GM18868 (cell line): ENCODE measurements around the gene FBXO38.
"Not testable (repeated sequence)": the region's sequence is repeated elsewhere in the genome, so short reads cannot be mapped to it uniquely, and the experiment has no call there.

ENCODE experiments used
- ATAC-seq: cut with Tn5 transposase; IDR thresholded peaks from one replicate; pipeline ENCODE4 v1.9.1; 2021; ENCODE audit warnings: mild to moderate bottlenecking, moderate library complexity; ENCODE audit not compliant: unreplicated experiment

Gene FBXO38

DNA sequence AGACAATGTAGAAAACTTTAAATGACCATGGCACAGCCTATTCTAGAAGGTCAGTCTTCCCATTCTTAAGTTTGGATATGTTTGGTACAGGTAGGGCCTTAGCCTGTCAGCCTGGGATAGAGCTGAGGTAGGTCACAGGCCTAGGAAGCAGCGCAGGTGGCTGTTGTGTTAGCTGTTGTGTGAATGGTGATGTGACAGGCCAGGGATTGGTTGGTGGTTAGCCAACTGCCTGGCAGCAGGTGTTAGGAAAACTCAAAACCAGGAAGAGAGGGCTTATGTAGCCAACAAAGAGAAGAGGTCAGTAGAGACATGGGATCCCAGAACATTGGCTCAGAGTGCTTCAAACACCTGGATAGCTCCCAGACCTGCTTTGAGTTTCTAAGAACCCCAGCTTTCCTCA lies 84.2 kb downstream of the FBXO38 start:
- ATAC-seq = no peak

DNA sequence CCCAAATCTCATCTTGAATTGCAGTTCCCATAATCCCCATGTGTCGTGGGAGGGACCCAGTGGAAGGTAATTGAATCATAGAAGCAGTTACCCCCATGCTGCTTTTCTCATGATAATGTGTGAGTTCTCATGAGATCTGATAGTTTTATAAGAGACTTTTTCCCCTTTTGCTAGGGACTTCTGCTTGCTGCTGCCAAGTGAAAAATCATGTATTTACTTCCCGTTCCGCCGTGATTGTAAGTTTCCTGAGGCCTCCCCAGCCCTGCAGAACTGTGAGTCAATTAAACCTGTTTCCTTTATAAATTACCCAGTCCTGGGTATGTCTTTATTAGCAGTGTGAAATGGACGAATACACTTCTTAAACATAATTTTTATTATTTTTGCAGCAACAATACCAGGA lies 85.0 kb downstream of the FBXO38 start:
- not testable (repeated sequence) for ATAC-seq

DNA sequence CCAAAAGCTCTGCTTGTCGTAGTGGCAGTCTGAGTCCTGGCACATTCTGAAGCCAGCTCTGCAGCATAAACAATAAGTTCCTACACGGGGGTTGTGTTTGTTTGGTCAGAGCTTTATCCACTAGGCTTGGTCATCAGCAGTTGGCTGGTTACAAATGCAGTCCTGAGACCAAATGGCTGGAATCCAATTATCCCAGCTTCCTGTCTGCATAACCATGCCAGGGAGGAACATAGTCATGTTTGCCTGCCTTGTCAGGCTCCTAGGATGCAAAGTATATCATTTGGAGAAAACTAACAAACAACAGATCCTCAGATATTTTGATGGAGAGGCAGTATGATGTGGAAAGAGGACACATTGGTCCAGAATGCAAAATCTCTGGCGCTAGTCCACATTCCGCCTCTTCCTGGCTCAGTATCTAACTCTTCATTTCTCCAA lies 85.8 kb downstream of the FBXO38 start:
- no peak for ATAC-seq

DNA sequence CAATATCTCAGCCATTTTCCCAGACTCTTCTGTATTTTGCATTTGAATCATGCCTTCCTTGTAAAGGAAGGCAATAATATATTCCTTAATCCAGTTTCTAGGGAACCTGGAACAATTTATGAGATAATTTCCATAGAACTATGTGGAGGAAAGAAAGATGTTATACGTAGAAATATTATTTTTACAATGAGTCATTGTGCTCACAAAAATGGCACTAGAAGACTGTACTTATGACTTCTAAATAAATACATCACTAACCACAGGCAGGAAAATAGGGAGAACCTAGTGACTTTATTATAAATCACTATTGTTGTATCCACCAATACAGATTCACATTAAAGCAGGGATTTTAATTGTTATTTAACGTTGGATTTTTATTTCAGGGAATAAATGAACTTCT lies 87.6 kb downstream of the FBXO38 start:
- ATAC-seq = no peak

DNA sequence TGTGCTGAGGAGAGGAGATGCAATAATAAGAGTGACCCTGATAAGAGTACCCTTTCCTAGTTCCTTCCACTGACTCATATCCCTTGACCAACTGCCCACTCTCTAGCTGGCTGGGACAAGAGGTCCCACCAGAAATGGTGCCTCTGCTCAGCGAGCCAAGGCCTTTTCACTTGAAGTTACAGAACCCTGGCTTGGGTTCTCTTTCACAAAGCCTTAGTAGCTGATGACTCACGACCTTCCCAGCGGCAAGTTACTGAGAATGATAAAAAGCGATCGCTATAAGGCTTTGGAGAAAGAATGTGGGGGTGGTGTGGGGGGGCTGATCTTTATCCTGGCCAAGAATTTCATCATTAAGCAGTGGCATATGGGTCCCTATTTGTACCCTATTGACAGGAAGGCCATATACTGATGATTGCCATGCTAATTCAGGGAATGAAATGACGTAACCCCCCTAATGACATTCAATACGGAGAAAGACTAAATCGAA lies 90.3 kb downstream of the FBXO38 start:
- ATAC-seq = no peak

DNA sequence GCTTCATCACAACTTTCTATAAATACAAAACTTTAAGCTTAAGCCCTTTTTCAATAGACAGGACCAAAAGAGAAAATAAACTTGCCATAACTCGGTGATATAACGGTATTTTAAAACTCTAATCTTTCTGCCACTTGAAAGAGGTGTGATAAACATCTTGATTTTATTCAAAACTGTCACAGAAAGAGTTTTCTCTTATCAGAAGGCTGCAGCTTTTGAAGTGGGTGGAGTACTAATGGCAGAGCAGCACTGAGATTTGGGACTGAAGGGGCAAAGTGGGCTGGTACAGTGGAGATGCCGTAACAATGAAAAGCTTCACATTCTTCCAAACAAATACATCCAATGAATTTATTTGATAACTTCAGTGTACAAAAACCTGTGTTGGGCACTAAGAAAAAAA lies 92.5 kb downstream of the FBXO38 start:
- no peak for ATAC-seq

DNA sequence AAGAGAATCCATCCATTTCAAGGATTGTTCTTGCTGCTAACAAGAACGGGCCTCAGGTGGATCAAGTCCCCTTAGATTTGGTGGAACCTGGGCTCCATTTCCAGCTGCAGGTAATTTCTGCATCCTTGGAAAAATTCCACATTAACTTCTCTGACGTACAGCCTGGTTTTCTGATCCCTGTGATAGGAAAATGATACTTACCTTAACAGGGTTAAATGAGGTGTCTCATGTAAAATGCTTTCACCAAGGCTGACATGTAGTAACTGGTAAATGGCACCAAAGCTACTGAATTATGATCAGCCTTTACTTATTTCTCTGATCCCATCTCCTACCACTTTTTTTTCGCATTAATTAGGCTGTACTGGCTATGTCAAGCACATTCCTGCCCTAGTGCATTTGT lies 93.7 kb downstream of the FBXO38 start:
- no peak for ATAC-seq

DNA sequence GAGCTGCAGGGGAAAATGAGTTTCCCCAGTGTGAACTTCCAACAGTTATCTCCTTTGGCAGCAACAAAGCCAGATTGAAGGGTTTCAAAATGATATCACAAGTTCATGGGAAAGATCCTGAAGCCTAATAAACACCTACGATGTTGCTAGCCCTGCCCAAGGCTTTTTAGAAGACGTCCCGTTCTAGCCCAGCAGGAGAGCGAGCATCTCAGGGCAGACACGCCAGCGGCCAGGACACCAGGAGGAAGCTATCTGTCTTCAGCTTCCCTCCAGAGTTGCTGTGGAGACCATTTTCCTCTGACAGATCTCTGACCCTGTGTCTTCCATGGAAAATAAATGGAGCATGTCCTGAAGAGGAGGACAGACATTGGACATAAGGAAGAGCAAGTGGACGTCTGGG lies 98.4 kb downstream of the FBXO38 start:
- ATAC-seq = no peak

DNA sequence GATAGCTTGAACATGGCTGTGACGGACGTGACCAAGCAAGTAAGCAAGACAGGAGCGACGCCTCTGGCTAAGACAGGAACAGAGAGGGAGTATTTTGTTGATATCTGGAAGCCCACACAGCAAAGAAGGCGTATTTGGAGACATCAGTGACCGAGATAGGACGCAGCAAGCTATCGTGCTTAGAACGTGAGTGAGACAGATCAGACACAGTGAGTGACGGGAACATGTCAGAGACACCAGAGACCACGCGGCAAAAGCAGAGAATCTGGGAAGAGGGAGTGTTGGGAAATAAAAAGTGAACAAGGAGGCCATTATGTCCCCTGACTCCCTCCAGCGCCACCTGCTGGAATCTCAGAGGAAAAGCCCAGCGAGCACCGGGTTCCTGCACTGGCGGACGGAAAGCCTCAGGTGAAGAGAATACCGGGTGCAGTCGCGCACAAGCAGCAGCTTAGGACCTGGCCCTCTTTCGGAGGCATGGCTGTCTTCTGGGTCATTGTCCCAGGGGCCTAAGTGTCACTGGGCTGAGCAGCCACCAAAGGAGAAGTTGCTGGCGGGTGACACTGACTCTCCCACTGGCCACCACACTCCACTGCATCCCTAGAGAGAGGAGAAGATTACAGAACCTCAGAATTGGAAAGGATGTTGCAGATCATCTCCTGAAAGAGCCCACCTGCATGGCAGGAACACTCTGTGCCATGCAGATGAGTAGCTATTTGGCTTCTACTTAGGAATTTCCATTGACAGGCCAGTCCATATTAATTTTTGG lies 99.1 kb downstream of the FBXO38 start:
- ATAC-seq = peak; percentile 94

DNA sequence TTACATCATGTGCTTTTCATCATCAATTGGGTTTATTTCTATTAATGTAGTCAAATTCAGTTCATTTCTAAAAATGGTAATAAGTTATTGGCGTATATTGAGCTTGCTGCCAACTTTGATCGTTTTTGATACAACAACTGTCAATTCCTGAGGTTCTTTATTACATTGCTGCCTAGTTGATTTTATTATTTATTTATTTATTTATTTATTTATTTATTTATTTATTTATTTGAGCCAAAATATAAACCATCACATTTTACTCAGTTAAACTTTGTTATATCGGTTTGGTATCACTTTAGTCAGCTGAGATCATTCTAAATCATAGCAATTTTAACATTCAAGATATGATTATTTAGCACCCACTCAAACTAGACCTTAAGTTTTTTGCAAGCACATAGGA lies 100.0 kb downstream of the FBXO38 start:
- ATAC-seq = no peak

DNA sequence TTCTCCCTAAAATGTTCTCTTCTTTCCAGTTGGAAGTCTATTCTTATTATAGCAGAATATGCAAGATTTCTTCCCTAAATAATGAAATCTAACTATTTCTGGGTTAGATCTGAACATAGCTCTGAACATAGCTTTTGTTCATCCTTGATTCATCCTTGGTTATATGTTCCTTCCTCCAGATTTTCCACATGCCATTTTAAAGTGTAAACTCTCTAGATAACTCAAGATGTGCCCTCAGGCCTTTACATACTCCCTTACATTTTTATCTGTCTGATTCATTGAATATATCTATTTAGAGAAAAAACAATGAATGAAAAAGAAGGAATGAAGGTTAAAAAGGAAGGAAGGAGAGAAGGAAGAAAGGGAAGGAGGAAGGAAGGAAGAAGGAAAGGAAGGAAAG lies 100.9 kb downstream of the FBXO38 start:
- no peak for ATAC-seq

DNA sequence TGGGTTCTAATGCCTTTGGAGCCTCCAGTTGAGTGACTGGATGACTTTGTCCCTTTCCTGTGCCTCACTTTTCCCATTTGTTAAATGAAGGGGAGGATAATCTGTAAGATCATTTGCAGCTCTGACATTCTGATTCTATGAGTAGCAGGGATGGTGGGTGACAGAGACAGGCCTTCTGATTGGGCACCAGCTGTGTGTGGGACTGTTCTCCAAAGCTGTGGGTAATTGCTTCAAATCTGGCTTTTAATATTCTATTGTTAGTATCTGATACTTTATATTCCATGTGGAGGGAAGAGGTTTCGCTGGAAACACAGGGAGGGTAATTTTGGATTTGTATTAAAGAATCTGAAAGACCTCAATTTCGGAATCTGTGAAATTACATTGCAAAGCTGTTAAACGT lies 102.7 kb downstream of the FBXO38 start:
- ATAC-seq = no peak

DNA sequence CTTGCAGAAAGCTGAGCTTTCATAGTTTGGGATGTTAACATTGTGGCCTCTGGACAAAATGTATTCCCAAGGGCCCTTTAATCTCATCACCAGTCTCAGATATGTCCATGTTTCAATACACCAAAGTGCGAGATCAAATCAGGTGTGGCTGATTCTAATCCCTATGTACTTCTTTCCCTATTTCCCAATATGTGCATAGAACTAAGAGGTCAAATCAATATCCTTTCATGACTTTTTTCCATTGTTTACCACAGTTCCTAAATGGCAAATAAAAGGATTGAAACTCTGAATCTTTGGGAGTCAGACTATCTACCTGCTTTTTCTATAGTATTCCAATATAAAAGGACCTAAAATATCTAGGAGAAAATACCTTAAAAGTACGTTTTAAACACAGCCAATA lies 105.0 kb downstream of the FBXO38 start:
- no peak for ATAC-seq

DNA sequence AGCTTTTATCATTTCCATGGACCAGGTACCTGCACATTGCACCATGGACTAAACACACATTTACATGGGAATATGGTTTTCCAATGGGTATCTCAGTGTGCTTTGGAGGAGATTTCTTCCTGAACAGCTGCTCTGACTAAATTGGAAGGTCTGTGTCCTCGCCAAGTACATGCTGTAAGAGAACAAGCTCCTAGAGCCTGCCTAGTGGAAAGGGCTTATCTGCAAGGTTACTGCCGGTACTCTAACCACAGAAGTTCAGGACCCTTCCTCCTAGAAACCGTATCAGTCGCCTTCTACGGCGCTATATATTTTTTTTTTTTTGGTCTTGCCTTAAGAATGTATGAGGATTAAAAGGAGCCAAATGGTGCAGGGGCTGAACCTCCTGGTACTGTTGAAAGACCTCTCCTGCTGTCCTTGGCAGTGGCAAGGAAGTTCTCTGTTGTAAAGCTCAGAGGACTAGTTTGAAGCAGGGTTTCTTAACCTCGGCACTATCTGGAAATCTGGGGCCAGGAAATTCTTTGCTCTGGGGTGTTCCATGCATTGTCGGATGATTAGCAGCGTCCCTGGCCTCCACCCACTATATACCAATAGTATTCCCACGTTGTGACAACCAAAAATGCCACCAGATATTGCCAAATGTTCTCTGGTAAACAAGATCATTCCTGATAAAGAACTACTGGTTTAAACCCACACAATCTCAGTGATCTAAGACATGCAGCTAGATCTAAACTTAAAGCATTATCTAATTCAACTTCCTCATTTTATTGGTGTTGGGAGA lies 107.4 kb downstream of the FBXO38 start:
- no peak for ATAC-seq

DNA sequence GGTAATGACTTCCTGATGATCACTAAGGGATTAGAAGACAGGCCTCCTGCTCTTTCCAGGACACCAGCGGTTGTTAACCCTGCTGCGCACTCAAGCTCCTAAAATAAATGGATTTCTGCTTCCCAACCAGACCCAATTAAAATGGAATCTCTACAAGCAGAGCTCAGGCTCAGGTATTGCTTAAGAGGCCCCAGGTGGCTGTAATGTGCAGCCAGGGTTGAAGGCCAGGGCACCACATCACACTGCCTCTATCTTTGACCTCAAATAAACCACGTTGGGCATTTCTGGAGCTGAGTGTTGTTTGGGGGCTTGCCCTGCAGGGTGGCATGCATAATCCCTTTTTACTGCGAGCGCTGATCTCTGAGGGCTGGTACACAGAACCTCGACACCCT lies 108.0 kb downstream of the FBXO38 start:
- ATAC-seq = no peak

DNA sequence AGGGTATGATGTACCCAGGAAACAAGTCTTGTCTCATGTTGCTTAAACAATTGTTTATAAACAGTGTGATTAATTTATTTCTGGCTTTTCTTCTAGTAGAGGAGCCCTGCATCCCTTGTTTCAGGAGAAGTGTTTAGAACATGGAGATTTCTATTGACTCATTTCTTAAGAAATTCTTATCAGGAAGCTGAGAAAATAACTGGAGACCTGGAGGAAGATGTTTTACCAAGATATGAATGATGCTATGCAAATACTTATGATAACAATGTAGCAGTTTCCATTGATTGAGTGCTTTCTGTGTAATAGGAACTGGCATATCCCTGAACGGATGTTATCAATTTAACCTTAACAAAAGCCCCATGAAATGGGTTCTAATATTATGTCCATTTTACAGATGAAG lies 108.6 kb downstream of the FBXO38 start:
- ATAC-seq = no peak
